Peyer's patch (tissue), 4 donors: ENCODE measurements around the gene GLUL. TPM values are rescaled to one million over a fixed set of nuclear protein-coding genes. Genes with fewer than 3 reads are reported as not detected.

ENCODE experiments used
- DNase-seq, 3 donors: peaks; one replicate each; pipeline ENCODE4 v3.0.0-alpha.2; 2017 to 2019
- H3K27ac ChIP-seq, 4 donors: fragments of 200-600 bp; sonication (generic); one replicate each; pipeline ENCODE4 v1.5.1; 2016 to 2019
- H3K27me3 ChIP-seq, 2 donors: fragments of 200-600 bp; sonication (generic); one replicate each; pipeline ENCODE4 v1.5.1; 2019
- H3K36me3 ChIP-seq, 3 donors: fragments of 200-600 bp; sonication (generic); one replicate each; pipeline ENCODE4 v1.5.1; 2016 to 2019
- H3K4me1 ChIP-seq, 4 donors: fragments of 200-600 bp; sonication (generic); one replicate each; pipeline ENCODE4 v1.5.1; 2016 to 2019
- H3K4me3 ChIP-seq, 4 donors: fragments of 200-600 bp; sonication (generic); 1 replicate in 3 of 4; 2 replicates in 1 of 4; pipeline ENCODE4 v1.5.1; 2016 to 2019; ENCODE audit warnings: mild to moderate bottlenecking in 1 of 4
- H3K9me3 ChIP-seq, 4 donors: fragments of 200-600 bp; sonication (generic); one replicate each; pipeline ENCODE4 v1.5.1; 2016 to 2019; ENCODE audit warnings: mild to moderate bottlenecking in 1 of 4
- POLR2A ChIP-seq, 2 donors: fragments of 450-650 bp; IDR thresholded peaks; one replicate each; pipeline ENCODE4 v1.5.1; 2017; ENCODE audit warnings: antibody characterized with exemption in 2 of 2, mild to moderate bottlenecking in 2 of 2, moderate library complexity in 2 of 2
- total RNA-seq, 4 donors: library from RNA; depleted of rRNA; stranded (reverse); fragments of >200 nt; gene quantifications; one replicate each; pipeline ENCODE4 v1.1.0, GENCODE V29; 2016
- TF ChIP-seq, protein P1 (sequence below), 6 experiments: fragments of 450-650 bp in 4 of 6; fragments of 200-600 bp in 2 of 6; sonication (generic) in 1 of 6; IDR thresholded peaks; one replicate each; pipeline ENCODE4 v1.5.1; 2017 to 2019; ENCODE audit warnings: antibody characterized with exemption in 6 of 6, mild to moderate bottlenecking in 3 of 6, moderate library complexity in 1 of 6

Gene GLUL
- total RNA-seq, 4 donors from 2014 or later: 148 to 864 (median 443) TPM

DNA sequence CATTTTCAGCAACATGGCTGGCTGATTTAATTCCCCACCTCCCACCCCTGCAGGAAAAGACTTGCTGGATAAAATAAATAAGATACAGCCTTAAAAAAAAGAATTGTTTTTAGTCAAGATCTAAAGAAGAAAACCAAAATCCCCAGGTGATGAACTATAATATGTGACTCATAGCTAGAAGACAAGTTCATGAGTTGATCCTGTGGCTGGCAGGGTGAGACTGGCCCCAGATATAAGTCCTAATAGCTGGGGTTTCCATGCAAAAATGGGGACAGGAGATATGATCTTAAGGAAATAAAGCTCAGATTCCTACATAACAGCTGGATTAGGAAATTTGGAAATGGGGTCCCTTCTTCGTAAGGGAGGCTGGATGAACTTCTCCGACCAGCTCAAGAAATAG lies 36.5 kb upstream of the GLUL start:
- no peak overlapping the region for H3K27ac ChIP-seq
- no peaks in the 10 kb centered on the region for H3K36me3 ChIP-seq
- H3K27me3 ChIP-seq: no peaks in the 10 kb centered on the region
- H3K4me1 ChIP-seq: no peaks in the 10 kb centered on the region
- no peak overlapping the region for H3K4me3 ChIP-seq
- no peaks in the 10 kb centered on the region for H3K9me3 ChIP-seq
- TF ChIP-seq, protein P1, sequence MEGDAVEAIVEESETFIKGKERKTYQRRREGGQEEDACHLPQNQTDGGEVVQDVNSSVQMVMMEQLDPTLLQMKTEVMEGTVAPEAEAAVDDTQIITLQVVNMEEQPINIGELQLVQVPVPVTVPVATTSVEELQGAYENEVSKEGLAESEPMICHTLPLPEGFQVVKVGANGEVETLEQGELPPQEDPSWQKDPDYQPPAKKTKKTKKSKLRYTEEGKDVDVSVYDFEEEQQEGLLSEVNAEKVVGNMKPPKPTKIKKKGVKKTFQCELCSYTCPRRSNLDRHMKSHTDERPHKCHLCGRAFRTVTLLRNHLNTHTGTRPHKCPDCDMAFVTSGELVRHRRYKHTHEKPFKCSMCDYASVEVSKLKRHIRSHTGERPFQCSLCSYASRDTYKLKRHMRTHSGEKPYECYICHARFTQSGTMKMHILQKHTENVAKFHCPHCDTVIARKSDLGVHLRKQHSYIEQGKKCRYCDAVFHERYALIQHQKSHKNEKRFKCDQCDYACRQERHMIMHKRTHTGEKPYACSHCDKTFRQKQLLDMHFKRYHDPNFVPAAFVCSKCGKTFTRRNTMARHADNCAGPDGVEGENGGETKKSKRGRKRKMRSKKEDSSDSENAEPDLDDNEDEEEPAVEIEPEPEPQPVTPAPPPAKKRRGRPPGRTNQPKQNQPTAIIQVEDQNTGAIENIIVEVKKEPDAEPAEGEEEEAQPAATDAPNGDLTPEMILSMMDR (IDR thresholded peaks at IDR 0.05): no peak
- TF ChIP-seq POLR2A (IDR thresholded peaks at IDR 0.05): no peak
- DNase-seq: no peak

DNA sequence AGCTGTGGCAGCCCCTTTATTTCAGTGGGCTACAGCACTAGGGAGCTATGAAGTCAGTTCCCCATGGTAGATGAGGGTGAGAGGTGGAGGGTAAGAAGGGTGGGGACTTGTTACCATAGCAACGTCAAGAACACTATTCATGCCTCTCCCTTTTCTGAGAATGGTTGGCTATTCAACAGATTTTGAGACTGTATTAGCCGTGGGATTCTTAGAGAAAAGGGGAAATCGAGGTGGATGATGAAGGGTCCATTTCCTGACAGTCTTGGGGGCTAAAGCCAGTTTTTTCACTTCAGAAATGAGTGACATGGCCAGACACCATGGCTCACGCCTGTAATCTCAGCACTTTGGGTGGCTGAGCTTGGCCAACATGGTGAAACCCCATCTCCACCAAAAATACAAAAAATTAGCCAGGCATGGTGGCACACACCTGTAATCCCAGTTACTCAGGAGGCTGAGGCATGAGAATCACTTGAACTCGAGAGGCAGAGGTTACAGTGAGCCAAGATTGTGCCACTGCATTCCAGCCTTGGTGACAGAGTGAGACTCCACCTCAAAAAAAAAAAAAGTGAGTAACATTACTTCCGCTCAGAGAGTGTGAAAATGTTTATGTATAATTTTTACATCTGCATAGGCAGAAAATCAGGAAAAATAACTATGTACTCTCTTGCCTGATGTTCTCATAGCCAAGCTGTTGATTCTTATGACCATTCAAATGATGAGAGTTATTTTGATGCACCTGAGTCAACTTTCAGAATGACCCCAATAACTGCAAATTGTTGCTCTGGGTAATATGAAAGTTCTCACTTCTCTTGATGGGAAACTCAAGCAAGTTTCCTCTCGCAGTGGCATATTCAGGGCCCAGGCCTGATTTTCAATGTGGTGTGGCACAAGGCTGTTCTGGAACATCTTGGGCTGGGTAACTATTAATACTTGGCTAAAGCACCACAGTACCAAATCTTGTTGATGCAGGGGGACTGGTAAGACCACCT lies 35.1 kb upstream of the GLUL start:
- Histone ChIP-seq H3K27ac (no peak overlapping the region), H3K27me3 (no peaks in the 10 kb centered on the region), H3K9me3 (no peaks in the 10 kb centered on the region), H3K4me1 (no peaks in the 10 kb centered on the region), H3K4me3 (no peak overlapping the region), H3K36me3 (no peaks in the 10 kb centered on the region)
- no peak for DNase-seq
- TF ChIP-seq, protein P1 (IDR thresholded peaks at IDR 0.05): no peak
- no peak for TF ChIP-seq POLR2A (IDR thresholded peaks at IDR 0.05)

DNA sequence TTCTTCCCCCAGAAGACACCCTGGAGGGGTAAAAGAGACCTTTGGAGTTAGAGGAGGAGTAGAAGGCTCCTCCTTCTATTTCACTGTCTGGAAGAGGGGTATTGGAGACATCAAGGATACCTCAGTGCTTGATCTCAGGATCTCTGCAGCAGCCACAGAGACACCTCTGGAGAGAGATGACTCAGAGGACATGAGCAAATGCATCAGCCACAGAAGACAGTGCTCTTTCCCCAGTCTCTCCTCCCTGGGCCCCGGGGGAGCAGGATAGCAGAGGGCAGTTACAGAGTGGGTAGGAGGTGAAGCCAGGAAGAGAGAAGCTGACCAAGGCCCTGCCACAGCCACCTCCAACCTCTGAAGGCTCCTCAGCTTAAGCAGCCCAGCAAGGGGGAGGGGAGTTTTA lies 24.2 kb upstream of the GLUL start:
- Histone ChIP-seq H3K27me3 (no peaks in the 10 kb centered on the region), H3K9me3 (no peaks in the 10 kb centered on the region), H3K4me3 (no peak overlapping the region), H3K36me3 (no peaks in the 10 kb centered on the region), H3K4me1 (no peaks in the 10 kb centered on the region), H3K27ac (no peak overlapping the region)
- TF ChIP-seq POLR2A (IDR thresholded peaks at IDR 0.05): no peak
- TF ChIP-seq, protein P1 (IDR thresholded peaks at IDR 0.05): no peak
- no peak for DNase-seq

DNA sequence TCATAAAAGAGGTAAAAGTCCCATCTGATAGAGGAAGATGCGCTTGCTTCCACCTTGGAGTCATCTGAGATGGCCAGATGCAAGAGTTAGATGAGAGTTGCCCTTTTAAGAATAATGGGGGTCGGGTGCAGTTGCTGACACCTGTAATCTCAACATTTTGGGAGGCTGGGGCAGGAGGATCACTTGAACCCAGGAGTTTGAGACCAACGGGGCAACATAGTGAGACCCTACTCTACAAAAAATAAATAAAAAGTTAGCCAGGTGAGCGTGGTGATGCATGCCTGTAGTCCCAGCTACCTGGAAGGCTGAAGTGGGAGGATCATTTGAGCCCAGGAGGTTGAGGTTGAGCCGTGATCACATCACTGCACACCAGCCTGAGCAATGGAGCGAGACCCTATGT lies 22.4 kb upstream of the GLUL start:
- no peak for DNase-seq
- H3K4me1 ChIP-seq: no peaks in the 10 kb centered on the region
- no peak for TF ChIP-seq POLR2A (IDR thresholded peaks at IDR 0.05)
- TF ChIP-seq, protein P1 (IDR thresholded peaks at IDR 0.05): no peak
- H3K9me3 ChIP-seq: no peaks in the 10 kb centered on the region
- no peaks in the 10 kb centered on the region for H3K27me3 ChIP-seq
- H3K4me3 ChIP-seq: no peak overlapping the region
- H3K36me3 ChIP-seq: no peaks in the 10 kb centered on the region
- H3K27ac ChIP-seq: no peak overlapping the region

DNA sequence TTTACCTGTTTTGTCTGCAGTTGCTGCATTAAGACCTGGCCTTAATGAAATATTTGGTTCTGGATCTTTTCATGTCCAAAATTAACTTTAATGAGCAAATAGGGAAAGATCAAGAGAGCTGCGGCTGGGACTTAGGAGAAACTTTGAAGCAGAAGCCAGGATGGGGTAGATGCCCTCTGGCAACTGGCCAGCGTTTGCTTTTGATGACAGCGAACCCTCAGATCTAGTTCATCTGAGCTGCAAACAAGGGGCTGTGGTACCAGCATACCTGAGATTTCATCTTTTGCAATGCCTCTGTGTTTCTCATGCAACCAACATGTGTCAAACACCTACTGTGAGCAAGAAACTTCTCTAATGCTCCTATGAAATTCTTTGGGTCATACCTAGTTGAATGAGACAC lies 21.9 kb upstream of the GLUL start:
- Histone ChIP-seq H3K4me3 (no peak overlapping the region), H3K27ac (no peak overlapping the region), H3K36me3 (no peaks in the 10 kb centered on the region), H3K4me1 (no peaks in the 10 kb centered on the region), H3K27me3 (no peaks in the 10 kb centered on the region), H3K9me3 (no peaks in the 10 kb centered on the region)
- TF ChIP-seq, protein P1 (IDR thresholded peaks at IDR 0.05): no peak
- no peak for TF ChIP-seq POLR2A (IDR thresholded peaks at IDR 0.05)
- no peak for DNase-seq
